ENCODE measurements around the gene DNAH17.
"Not testable (repeated sequence)": the region's sequence is repeated elsewhere in the genome, so short reads cannot be mapped to it uniquely, and the experiment has no call there.

Gene DNAH17

DNA sequence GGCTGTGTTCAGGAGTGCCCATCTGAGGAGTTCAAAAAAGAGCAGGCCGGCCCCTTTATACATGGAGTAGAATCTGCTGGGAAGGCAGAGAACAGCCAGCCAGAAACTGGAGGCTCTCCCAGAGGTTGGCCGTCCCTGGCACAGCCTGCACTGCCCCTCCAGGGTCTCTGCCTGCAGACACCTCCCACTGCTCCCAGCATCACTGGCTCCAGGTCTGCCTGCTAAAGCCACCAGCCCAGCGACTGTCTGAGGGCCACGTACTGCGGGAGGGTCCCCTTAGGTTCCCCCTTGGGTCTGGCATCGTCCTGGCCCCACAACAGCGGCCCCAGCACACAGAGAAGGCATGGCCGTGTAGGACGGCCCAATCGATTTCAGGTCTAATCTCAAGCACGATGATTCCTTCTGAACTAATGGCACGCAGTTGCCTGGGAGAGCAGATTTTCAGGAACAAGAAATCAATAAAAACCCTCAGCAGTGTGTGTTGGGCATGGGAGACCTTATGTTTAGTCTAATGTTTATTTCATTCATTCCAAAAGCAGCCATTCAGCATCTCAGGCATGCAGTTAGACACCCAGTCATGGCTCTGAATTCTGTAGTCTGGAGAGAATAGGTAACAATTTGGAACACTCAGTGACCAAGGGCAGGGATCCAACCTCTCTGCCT is 103.1 kb downstream of the DNAH17 start:
- Mint-ChIP-seq H3K36me3 (ENCODE audit: insufficient read depth) (peaks cover 4% of the 10 kb centered on the region), H3K27ac (ENCODE audit: low read depth) (peak overlapping the region; percentile 50), H3K4me1 (peaks cover 16% of the 10 kb centered on the region), H3K27me3 (no peaks in the 10 kb centered on the region), H3K9me3 (no peaks in the 10 kb centered on the region), H3K4me3 (no peak overlapping the region)
- ATAC-seq (replicated peaks; ENCODE audit: extremely low read depth, poor library complexity, severe bottlenecking) (no peak), DNase-seq (ENCODE audit: low spot score in 2 of 2) (no peak)

DNA sequence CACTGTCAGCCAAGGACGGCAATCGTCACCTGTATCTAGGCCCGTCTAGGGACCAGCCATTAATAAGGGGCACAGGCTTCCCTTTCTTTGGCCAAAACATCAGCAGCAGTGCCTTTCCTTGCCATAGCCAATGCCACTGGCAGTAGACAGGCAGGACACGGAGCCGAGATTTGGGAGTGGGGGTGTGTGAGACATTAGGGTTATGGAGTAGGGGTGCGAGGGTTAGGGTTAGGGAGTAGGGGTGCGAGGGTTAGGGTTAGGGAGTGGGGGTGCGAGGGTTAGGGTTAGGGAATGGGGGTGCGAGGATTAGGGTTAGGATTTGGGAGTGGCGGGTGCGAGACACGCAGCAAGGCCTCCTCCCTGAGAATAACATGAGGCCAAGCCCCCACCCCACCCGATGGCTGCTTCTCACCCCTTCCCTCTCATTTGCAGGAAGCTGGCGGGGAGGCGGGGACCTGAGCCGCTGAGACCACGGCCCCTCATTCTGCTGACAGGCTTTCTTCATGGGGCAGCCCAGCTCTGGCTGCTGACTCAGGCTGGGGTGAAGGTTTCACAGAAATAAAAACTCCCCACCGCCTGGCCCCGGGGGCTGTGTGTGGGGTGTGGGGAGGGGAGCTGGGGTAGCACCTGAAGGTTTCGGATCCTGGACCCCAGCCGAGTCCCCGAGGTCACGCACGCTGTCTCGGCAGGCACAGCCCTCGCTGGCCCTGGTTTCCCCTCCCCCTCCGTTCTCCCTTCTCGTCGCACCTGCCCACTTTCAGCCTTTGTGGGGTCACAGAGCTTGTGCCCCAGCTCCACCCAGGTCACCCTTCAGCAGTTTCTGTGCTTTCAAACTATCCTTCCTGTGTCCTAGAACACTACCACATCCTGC is 104.9 kb downstream of the DNAH17 start:
- H3K36me3 Mint-ChIP-seq (ENCODE audit: insufficient read depth) = peaks cover 4% of the 10 kb centered on the region
- H3K9me3 Mint-ChIP-seq = no peaks in the 10 kb centered on the region
- ATAC-seq (replicated peaks; ENCODE audit: extremely low read depth, poor library complexity, severe bottlenecking) = no peak
- H3K4me3 Mint-ChIP-seq = no peak overlapping the region
- H3K27ac Mint-ChIP-seq (ENCODE audit: low read depth) = no peak overlapping the region
- H3K4me1 Mint-ChIP-seq = peaks cover 16% of the 10 kb centered on the region
- DNase-seq (ENCODE audit: low spot score in 2 of 2) = no peak
- no peaks in the 10 kb centered on the region for H3K27me3 Mint-ChIP-seq

DNA sequence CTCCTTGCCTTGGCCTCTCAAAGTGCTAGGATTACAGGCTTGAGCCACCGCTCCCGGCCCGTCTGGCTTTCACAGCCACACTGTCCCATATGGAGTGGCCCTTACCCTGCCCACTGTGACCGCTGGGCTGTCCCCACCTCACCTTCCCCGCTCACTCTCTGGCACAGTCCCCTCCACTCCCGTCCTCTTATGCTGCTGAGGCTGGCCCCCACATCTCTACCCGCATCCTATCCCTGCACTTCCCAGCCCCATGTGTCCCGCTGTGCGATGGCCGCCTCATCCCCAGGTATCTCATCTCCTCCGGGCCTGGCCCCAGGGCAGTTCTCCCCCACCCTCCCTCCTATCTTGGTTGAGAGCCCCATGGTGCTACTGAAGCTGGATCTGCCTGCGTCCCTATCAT is 105.6 kb downstream of the DNAH17 start:
- no peak for ATAC-seq (replicated peaks; ENCODE audit: extremely low read depth, poor library complexity, severe bottlenecking)
- no peak overlapping the region for H3K4me3 Mint-ChIP-seq
- H3K36me3 Mint-ChIP-seq (ENCODE audit: insufficient read depth) = peaks cover 4% of the 10 kb centered on the region
- H3K4me1 Mint-ChIP-seq = peaks cover 16% of the 10 kb centered on the region
- no peak for DNase-seq (ENCODE audit: low spot score in 2 of 2)
- no peaks in the 10 kb centered on the region for H3K9me3 Mint-ChIP-seq
- H3K27ac Mint-ChIP-seq (ENCODE audit: low read depth) = no peak overlapping the region
- H3K27me3 Mint-ChIP-seq = no peaks in the 10 kb centered on the region

DNA sequence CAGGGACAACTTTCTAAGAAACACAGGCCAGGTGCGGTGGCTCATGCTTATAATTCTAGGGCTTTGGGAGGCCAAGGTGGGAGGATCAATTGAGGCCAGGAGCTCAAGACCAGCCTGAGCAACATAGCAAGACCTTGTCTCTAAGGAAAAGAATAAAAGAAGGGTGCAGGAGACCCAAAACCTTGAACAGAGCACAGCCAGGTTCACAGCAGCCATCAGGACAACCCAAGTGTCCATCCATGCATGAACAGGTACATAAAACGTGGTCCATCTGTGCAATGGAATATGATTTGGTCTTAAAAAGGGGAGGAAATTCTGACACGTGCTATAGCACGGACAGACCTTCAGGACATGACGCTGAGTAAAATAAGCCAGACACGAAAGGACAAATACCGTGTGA is 107.8 kb downstream of the DNAH17 start:
- Mint-ChIP-seq H3K9me3 (no peaks in the 10 kb centered on the region), H3K4me1 (peaks cover 5% of the 10 kb centered on the region), H3K27ac (ENCODE audit: low read depth) (no peak overlapping the region), H3K27me3 (no peaks in the 10 kb centered on the region), H3K4me3 (no peak overlapping the region), H3K36me3 (ENCODE audit: insufficient read depth) (no peaks in the 10 kb centered on the region)
- ATAC-seq (replicated peaks; ENCODE audit: extremely low read depth, poor library complexity, severe bottlenecking) (no peak), DNase-seq (ENCODE audit: low spot score in 2 of 2) (no peak)

DNA sequence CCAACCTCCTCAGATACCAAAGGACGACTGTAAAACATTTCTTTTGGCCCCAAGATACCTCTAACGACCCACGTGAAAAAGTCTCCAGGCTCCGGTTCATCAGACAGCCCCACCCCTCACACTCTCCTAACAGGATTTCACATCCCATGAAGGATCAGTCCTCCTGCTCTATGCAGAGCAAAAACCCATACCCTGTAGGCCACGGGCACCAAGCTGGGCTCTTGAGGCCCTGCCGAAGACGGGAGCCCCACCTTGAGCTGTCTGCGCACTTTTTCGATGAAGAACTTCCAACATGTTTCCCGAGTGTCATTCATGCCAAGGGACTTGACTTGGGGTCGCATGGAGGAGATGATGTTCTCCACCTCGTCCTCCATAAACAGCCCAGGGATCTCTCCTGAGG is 108.8 kb downstream of the DNAH17 start:
- Mint-ChIP-seq H3K9me3 (no peaks in the 10 kb centered on the region), H3K27me3 (no peaks in the 10 kb centered on the region), H3K4me3 (no peak overlapping the region), H3K36me3 (ENCODE audit: insufficient read depth) (no peaks in the 10 kb centered on the region), H3K4me1 (peaks cover 5% of the 10 kb centered on the region), H3K27ac (ENCODE audit: low read depth) (no peak overlapping the region)
- ATAC-seq (replicated peaks; ENCODE audit: extremely low read depth, poor library complexity, severe bottlenecking) (no peak), DNase-seq (ENCODE audit: low spot score in 2 of 2) (no peak)

DNA sequence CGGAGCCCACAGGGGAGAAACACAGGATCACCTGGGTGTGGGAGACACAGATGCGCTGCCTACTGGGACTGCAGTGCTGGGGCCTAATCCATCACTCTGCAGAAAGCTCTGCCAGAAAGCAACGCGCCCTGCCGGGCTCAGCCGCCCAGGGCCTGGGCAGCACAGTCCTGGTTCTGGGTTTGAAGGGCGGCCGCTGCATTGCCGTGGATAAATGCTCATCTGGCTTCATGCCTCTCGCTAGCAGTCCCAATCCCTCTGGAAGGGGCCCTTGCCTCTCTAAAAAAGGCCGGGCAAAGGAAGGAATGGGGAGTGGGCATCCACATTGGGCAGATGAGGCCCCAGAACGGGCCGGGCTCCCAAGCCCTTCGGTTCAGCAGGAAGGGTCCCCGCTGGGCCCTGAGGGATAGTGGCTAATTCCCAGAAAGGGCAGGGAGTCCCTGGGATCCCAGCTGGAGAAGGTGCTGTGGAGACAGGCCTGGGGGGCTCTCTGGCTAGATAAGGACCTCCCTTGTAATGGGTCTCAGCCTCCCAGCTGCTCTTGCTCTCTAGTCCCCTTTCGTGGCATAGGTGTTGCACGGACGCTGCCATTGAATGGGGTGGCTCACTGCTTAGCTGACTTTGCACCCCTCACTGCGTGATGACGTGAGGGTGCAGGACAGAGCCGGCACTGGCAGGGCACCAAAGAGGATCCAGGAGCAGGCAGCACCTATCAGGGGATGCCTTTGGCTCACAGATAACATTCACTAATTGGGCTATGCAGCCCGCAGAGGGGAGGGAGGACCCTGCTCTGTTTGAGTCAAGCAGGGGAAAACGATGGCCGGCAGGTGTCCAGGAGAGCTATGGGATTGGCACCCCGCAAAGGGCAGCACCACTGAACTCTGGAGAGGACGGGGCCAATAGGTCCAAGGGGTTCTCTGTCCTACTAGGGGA is 110.1 kb downstream of the DNAH17 start:
- Mint-ChIP-seq H3K9me3 (no peaks in the 10 kb centered on the region), H3K27ac (ENCODE audit: low read depth) (no peak overlapping the region), H3K36me3 (ENCODE audit: insufficient read depth) (no peaks in the 10 kb centered on the region), H3K4me1 (no peaks in the 10 kb centered on the region), H3K4me3 (no peak overlapping the region), H3K27me3 (no peaks in the 10 kb centered on the region)
- ATAC-seq (replicated peaks; ENCODE audit: extremely low read depth, poor library complexity, severe bottlenecking) = no peak
- no peak for DNase-seq (ENCODE audit: low spot score in 2 of 2)

DNA sequence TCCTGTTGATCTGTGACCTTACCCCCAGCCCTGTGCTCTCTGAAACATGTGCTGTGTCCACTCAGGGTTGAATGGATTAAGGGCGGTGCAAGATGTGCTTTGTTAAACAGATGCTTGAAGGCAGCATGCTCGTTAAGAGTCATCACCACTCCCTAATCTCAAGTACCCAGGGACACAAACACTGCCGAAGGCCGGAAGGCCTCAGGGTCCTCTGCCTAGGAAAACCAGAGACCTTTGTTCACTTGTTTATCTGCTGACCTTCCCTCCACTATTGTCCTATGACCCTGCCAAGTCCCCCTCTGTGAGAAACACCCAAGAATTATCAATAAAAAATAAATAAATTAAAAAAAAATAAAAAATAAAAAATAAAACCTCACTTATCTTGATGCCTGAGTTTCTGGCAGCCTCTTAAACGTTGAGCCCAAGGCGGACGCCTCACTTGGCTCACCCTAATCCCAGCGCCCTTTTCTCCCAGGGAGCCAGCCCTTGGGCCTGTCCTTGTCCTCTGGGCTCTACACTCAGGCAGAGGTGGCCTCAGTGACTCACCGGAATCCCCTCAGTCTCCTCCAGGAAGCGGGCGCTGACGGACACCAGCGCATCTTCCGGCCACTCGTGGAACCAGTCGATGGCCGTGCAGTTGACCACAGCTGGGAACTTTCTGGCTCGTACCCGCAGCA is 110.9 kb downstream of the DNAH17 start:
- H3K4me3 Mint-ChIP-seq; H3K36me3 Mint-ChIP-seq (ENCODE audit: insufficient read depth); H3K9me3 Mint-ChIP-seq; H3K4me1 Mint-ChIP-seq; H3K27me3 Mint-ChIP-seq; H3K27ac Mint-ChIP-seq (ENCODE audit: low read depth); ATAC-seq (replicated peaks; ENCODE audit: extremely low read depth, poor library complexity, severe bottlenecking); DNase-seq (ENCODE audit: low spot score in 2 of 2): not testable (repeated sequence)

DNA sequence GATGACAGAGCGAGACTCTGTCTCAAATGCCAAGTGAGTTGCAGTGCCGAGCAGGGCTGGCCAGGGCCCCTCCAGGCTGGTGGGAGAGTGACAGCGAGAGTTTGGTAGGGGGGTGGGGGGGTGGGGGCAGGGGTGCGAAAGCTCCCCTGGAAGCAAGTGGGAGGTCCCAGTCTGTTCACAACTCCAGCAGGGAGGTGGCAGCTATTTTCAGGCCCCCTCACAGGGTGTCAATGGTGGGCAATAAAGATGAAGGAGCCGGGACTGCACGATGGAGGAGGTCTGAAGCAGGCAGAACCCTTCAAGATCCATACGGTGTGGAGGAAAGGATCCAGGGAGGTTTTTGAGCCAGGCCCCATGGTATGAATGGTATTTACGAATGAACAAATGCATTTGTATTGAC is 115.0 kb downstream of the DNAH17 start:
- Mint-ChIP-seq H3K9me3 (no peaks in the 10 kb centered on the region), H3K4me1 (no peaks in the 10 kb centered on the region), H3K27me3 (no peaks in the 10 kb centered on the region), H3K27ac (ENCODE audit: low read depth) (no peak overlapping the region), H3K4me3 (no peak overlapping the region), H3K36me3 (ENCODE audit: insufficient read depth) (no peaks in the 10 kb centered on the region)
- DNase-seq (ENCODE audit: low spot score in 2 of 2) (no peak), ATAC-seq (replicated peaks; ENCODE audit: extremely low read depth, poor library complexity, severe bottlenecking) (no peak)

DNA sequence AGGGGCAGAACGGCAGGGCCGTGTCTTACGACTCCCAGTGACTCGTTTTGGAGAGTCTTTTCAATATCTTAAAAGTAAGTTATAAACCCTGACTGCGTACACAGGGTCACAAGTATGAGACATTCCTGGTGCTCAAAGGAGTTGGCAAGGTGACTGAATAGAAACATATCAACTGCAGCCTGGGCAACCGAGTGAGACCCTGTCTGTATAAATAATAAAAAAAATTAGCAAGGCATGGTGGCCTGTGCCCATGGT is 115.5 kb downstream of the DNAH17 start:
- Mint-ChIP-seq H3K36me3 (ENCODE audit: insufficient read depth) (no peaks in the 10 kb centered on the region), H3K4me1 (no peaks in the 10 kb centered on the region), H3K9me3 (no peaks in the 10 kb centered on the region), H3K27ac (ENCODE audit: low read depth) (no peak overlapping the region), H3K4me3 (no peak overlapping the region), H3K27me3 (no peaks in the 10 kb centered on the region)
- DNase-seq (ENCODE audit: low spot score in 2 of 2) = no peak
- ATAC-seq (replicated peaks; ENCODE audit: extremely low read depth, poor library complexity, severe bottlenecking) = no peak

DNA sequence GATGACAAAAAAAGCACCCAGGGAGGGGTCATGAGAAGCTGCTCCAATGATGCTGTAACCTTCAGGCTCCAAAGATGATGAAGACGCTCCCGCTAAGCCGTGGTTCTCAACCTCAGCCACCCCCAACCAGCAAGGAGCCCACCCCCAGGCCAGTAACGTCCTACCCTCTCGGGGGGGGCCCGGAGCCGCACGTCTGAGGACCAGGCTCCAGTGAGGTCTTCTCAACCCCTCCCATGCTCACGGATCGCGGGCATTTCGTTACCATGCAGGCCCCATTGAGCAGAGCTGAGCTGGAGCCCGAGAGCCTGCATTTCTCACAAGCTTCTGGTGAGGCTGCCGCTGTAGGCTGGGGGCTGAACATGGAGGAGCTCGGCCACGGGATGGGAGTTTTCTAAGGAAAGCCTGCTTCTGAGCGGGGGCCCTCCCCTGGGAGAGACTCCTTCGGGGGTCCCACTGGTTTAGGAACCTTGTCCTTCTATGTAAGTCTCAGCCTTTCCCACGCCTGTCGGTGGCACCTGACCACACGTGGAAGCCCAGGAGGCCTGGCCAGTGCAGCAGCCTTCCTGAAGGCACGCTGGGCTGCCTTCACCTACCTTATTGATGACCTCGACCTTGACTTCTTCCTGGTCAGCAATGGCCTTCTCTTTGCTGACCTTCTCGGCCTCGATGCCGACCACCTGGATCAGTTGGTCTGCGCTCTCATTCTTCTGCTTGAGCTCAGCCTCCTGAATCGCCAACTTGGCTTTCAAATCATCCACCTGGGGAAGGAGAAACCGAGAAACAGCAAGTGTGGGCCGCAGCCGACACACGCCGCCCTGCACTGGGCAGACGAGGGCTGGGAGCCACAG is 116.0 kb downstream of the DNAH17 start:
- Mint-ChIP-seq H3K36me3 (ENCODE audit: insufficient read depth) (no peaks in the 10 kb centered on the region), H3K9me3 (no peaks in the 10 kb centered on the region), H3K4me1 (no peaks in the 10 kb centered on the region), H3K27ac (ENCODE audit: low read depth) (no peak overlapping the region), H3K4me3 (no peak overlapping the region), H3K27me3 (no peaks in the 10 kb centered on the region)
- no peak for ATAC-seq (replicated peaks; ENCODE audit: extremely low read depth, poor library complexity, severe bottlenecking)
- no peak for DNase-seq (ENCODE audit: low spot score in 2 of 2)

DNA sequence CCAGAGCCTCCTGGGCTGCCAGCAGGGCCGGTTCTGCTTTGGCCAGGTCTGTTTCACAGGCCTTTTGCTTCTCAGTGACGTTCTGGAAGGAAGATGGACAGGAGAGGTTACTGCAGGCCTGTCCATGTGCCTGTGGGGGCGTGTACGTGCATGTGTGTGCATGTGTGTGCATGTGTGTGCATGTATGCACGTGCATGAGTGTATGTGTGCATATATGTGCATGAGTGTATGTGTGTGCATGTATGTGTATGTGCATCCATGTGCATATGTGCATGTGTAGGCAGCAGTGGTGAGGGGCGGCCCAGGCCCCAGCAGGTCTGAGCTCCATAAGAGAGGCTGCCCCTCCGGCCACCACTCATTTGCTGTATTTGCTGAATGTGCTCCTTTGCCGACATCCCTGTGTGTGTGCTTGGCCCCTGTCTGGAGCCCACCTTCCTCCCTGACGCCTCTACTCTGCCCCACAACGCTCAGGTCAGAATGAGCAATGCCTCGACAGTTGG is 117.0 kb downstream of the DNAH17 start:
- no peak for DNase-seq (ENCODE audit: low spot score in 2 of 2)
- ATAC-seq (replicated peaks; ENCODE audit: extremely low read depth, poor library complexity, severe bottlenecking) = no peak
- no peaks in the 10 kb centered on the region for H3K9me3 Mint-ChIP-seq
- no peak overlapping the region for H3K4me3 Mint-ChIP-seq
- H3K4me1 Mint-ChIP-seq = no peaks in the 10 kb centered on the region
- no peak overlapping the region for H3K27ac Mint-ChIP-seq (ENCODE audit: low read depth)
- H3K36me3 Mint-ChIP-seq (ENCODE audit: insufficient read depth) = no peaks in the 10 kb centered on the region
- H3K27me3 Mint-ChIP-seq = no peaks in the 10 kb centered on the region

Data from central memory CD8-positive, alpha-beta T cell (primary cell).